HG03135 (cell line): Measurements from ENCODE around the gene CEACAM21.

Experiments
- ATAC-seq: cut with Tn5 transposase; IDR thresholded peaks from one replicate; pipeline ENCODE4 v1.9.1; 2021; ENCODE audit warnings: mild to moderate bottlenecking, moderate library complexity; ENCODE audit not compliant: unreplicated experiment

Gene CEACAM21

DNA sequence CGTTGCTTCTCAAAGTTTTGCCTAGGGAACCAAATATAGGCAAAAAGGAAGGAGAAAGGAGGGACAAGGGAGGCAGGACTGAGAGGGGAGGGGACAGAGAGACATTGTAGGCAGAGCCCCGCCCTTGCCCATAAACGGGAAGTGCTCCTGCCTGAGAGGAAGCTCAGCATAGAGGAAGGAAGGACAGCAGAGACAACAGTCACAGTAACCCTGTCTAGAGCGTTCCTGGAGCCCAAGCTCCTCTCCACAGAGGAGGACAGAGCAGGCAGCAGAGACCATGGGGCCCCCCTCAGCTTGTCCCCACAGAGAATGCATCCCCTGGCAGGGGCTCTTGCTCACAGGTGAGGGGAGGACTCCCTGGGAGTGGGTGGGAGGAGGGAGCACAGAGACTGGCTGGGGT lies at the start of gene CEACAM21:
TSS of gene CEACAM21 (plus strand) at position 169 of the 400 bp plus-strand sequence. CDS start at position 278, 109 bp downstream.
- no peak for ATAC-seq

DNA sequence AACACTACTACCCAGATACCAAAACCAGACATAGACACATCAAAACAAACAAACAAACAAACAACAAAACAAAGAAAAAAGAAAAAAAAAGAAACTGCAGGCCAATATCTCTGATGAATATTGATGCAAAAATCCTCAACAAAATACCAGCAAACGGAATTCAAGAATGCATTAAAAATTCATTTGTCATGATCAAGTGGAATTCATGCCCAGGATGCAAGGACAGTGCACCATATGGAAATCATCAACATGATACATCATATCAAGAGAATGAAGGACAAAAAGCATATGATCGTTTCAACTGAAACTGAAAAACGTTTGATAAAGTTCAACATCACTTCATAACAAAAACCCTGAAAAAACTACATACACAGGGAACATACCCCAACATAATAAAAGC lies 48.9 kb upstream of the CEACAM21 start:
- ATAC-seq = no peak

DNA sequence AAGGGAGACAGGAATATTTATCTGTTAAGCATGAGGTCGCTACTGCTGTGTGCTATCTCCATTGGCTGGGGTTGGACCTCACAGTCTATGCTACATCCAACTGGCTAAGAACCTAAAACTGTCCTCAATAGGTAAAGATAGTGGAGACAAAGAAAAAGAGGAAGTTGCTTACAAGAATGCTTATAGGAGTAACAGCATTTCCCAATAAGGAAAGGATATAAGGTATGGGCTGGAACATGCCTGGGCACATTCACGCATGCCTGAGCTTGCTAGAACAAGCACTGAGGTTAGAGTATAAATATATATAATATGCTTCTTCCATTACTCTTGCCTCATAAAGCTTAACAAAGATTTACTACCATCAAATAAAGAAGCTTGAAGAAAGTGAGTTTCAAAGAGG lies 47.9 kb upstream of the CEACAM21 start:
- no peak for ATAC-seq

DNA sequence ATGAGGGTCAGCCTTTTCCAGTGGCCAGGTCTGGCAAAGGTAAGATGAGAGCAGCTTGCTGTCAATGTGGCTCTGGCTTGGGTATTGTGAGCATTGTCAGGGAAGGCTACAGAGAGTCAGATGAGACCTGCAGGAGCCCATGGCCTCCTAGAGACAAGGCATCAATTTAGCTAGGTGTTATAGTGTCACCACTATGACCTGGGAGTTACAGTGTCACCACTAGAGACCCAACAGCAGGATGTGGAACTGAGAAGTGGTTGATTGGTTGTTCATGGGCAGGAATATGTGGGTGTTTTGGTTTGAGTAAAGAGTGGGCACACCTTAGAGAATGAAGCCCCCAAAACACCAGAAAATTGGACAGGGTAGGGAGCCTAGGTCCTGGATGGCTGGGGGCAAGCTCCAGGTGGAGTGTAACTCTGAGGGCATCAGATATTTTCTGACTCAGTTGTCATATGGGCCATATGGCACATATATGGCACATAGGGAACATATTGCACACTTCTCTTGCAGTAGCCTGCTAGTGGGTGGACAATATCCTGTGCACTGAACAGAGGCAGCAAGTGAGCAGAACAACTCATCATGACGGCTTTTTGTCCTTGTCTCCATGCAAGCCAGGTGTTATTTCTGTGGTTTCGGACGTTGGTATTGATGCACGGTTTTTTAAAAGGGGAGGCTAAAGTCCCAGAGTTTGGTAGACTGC lies 46.3 kb upstream of the CEACAM21 start:
- ATAC-seq = no peak

DNA sequence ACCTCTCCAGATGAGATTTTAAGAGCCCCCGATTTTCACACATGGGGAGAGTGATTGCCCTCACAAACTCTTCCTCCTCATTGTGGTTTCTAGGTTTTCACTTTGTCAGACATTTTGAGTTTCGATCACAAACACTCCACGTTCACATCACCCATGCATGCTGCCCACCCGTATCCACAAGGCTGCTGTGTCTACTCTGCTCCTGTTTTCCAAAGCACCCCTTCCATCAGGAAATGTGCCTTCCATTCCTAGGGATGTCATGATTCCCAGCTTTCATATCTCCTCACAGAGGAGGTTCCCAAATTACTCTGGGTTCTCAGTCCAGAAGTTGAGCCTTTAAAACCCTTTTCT lies 45.8 kb upstream of the CEACAM21 start:
- no peak for ATAC-seq

DNA sequence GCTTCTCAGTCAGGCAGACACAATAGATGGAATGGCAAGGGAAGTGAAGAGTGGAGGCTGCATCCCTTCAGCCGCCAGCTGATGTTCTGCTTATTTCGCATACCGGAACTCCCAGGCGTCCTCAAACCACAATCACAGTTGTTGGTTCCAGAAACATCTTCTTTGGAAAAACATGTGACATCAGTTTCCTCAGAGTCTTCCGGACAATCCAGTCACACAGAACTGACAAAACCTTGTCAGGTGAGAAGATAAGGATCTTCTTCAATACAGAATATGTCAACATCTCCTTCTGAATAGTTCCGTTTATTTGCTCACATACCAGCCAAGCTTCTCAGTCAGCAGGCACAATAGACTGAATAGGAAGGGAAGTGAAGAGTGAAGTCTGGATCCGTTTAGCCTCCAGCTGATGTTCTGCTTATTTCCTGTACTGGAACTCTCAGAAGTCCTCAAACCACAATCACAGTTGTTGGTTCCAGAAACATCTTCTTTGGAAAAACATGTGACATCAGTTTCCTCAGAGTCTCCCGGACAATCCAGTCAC lies 45.1 kb upstream of the CEACAM21 start:
- ATAC-seq = no peak

DNA sequence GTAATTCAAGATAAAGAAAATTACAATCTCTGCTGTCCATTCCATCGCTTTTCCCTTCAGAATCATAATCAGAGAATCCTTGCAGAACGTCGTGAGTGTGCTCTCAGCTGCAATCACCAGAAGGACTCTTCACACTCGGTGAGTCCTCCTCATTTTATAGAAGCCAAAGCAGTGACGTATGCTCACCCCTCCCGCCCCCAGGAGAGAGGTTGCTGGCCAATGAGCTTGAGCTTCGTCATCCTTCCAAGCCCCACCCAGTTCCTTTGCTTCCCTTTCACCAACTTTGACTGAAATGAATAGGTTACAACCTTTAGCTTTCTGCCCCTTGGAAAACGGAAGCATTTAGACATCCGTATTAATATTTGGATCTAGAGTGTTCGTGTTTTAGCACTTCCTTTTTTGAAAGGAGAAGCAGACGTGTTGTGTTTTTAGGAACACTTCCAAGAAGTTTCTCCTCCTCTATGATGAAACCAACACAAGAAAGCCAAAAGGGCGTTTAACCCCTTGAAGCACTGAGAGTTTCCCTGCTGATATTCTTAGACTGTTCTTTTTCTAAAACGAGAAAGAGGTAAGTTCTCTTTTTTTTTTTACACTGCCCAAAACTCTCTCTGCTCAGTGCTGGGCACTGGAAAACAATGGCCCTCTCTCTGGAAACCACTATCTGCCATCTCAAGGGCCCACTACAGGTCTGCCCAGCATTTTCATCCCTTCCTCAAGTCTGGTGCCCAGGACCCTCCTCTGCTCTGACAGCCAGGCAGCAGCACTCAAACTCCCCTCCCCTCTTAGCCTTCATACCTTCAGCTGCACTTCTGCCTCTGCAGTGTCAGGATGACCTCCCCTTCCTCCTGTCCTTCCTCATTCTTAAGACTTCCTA lies 44.3 kb upstream of the CEACAM21 start:
- ATAC-seq = peak; percentile 49

DNA sequence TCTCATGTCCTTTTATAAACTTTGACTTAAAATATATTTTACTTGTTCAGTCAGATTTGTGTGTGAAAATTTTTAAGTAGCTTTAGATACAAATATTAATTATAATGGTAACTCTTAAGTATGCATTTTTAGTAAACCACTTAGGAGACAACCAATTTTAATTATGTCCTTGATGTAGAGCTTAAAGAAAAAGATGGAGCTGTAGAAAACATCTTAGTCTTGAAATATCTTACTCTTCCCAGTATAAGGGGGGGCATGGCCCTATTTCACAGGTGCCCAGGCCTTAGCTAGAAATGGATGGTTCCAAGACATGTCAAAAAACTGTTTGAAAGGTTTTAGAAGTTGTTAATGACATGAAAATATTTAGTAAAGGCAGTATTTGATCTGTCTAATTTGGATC lies 43.4 kb upstream of the CEACAM21 start:
- no peak for ATAC-seq

DNA sequence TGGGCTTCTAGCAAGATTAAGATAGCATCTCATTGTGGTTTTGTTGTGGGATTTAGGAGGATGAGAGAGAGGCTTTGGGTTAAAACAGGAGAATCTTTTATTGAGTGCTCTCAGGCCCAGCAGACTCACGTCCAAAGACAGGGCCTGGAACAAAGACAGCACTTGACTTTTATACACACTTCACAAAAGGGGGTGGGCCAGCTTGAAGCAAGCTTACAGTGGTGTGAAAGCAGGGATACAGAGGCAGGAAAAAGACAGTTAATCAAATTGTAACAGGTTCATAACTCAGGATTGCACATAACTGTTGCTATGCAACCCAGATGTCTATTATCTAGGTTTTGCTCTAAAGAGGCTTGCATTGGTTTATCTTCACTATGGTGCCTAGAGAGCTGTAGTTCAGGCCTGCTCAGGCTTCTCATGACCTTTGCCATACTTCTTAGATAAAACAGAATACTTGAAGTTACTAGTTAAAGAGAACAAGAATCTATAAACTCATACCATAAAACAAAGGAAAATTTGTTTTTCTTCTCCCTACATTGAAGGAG lies 42.2 kb upstream of the CEACAM21 start:
- ATAC-seq = no peak

DNA sequence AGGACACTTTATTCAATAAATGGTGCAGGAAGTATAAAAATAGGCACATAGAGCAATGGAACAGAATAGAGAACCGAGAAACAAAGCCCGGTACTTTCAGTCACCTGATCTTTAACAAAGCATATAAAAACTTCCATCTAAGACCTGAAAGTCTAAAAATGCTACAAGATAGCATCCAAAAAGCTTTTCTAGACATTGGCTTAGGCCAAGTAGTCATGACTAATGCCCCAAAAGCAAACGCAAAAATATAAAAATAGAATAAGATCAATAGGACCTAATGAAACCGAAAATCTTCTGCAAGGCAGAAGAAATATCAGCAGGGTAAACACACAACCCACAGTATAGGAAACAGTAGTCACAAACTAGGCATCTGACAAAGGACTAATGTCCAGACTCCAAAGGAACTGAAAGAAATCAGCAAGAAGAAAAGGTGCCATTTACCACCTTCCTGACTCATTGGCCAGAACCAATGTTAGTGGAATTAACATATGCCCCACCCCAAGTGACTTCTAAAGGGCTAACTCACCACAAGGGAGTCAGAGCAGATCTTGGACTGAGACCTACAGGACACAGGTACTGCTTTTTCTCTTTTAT lies 40.8 kb upstream of the CEACAM21 start:
- peak; percentile 58 for ATAC-seq

DNA sequence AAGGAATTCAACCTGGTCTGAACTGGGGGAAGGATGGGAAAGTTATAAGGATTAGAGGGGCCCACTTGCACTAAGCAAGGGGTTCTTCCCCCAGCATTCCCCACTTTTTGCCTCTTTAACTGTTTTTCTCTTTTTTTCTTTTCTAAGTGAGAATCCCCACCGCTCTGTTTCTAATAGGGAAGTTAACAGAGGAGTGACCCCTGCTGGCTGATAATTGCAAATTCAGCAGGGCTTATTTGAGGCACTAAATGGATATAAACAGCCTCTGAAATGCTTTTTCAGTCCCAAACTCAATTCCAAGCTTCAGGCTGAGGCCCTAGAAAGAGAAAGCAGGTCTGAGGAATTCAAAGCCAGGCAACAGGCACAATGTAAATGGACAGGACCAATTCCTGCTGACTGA lies 38.2 kb upstream of the CEACAM21 start:
- ATAC-seq = no peak

DNA sequence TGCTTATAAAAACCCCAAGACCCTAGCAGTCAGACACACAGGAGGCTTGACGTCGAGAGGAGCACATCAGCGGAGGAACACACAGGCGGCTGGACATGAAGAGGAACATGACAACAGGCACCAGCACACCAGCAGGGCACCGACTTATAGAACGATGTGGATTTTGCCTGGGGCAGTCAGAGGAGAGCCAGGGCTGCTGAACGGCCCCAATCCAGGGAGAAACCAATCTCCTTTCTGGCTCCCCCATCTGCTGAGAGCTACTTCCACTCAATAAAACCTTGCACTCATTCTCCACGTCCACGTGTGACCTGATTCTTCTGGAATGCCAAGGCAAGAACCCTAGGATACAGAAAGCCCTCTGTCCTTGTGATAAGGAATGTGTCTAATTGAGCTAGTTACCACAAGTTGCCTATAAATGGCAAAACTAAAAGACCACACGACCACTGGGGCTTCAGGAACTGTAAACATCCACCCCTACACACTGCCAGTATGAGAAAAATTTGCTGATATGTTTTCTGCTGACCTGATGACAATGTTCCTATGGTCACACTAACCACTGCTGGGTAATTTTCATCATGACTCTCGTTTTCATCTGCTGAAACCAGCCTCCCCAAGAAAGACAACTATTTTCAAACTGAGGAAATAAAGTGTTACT lies 35.8 kb upstream of the CEACAM21 start:
- no peak for ATAC-seq

DNA sequence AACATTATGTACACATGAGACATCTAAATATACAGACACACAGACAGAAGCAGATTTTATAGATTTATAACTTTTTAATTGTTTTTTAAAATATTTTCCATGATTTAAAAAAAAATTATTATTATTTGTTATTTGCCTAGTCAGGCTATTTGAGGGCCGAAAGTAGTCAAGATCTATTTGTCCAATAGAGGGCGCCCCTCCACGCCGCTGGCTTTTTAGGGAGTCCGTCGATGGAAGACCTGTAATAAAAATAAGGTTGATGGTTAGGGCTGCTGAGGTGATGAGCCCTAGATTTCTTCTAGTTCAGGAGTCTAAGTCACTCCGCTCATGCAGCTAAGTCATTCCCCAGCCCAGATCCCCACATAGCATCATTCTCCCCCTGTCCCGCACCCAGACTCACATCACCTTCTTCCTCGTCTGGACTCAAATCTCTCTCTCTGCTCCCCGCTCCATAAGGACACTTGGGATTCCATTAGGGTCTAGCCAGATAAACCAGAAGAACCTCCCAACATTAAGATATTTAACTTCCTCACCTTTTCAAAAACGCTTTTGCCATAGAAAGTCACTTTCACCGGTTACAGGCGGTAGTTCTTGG lies 33.9 kb upstream of the CEACAM21 start:
- no peak for ATAC-seq

DNA sequence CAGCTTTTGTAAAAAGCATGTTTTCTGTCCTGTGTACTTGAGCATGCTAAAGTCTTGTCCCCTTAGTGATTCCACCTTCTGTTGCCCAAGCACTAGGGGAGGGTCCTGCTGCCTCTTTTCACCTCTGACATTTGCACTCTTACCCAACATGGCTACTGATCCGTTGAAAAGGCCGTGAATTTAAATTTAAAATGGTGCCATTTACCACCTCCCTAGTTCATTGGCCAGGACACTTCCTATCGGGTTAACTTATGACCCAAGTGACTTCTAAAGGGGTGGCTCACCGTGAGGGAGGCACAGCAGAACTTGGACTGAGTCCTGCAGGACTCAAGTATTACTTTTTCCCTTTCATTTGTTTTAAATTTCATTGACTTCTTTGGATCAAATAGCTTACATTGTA lies 33.3 kb upstream of the CEACAM21 start:
- no peak for ATAC-seq

DNA sequence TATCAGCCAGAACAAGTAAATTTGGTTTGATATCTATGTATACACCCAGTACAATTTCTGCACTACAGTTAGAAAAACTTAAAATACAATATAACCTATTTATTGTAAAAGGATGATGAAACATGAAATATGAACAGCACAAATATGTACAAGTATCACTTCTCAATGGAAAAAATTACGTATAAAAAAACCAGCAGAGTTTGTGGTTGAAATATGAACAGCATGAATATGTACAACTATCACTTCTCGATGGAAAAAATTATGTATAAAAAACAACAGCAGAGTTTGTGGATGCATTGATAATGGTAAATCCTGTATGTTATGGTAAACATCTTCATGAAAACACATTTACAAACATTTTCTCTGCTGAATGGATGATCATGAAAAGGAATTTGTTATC lies 32.4 kb upstream of the CEACAM21 start:
- ATAC-seq = no peak

DNA sequence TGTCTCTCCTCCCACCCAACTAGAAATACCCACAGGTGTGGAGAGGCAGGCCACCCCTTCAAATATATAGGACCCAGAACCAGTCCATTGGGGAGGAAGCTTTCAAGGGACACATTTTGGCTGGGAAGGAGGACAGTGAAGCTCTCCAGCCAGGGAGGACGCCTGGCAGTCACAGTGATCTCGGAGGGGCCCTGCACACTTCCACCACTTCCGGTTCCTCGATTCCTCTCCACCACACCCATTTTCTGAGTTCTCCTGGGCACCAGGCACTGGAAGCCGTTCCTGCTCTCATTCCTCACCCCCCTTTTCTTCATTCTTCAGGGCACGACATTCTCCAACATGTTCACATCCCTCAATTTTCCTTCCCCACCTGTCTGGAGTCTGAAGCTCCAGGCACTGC lies 30.4 kb upstream of the CEACAM21 start:
- no peak for ATAC-seq

DNA sequence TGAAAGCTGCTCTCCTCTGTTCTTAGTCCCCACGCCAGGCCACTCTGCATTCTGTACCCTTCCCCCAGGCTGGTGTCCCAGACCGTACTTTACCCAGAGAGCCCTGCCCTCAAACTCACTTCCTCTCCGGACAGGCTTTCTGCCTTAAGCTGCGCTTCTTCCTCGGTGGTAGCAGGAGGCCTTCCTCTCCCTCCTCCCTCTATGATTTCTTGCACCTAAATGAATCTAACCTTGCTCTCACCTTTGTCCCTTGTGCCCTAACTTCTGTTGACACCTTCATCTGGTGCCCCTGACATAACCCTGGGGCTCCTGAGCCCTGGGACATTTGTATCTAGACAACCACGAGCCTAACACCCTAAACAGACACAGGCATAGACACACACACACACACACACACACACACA lies 29.6 kb upstream of the CEACAM21 start:
- no peak for ATAC-seq

DNA sequence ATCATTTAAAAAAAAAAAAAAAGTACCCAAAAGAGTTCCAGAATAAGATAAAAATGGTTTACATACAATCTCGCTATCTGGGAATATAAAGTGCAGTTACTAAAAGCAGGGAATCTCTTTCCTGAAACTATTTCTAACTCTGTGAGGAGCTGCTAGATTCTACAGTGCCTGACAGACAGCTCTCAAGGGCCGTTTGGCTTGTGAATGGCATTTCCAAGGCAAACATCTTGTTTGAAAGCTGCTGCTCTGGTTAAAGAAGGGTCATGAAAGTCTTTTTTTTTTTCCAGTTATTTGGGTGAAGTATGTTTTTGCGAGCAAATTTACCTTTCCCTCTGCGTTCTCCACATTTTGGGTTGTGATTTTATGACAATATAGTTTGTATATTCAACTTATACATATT lies 29.0 kb upstream of the CEACAM21 start:
- ATAC-seq = no peak

DNA sequence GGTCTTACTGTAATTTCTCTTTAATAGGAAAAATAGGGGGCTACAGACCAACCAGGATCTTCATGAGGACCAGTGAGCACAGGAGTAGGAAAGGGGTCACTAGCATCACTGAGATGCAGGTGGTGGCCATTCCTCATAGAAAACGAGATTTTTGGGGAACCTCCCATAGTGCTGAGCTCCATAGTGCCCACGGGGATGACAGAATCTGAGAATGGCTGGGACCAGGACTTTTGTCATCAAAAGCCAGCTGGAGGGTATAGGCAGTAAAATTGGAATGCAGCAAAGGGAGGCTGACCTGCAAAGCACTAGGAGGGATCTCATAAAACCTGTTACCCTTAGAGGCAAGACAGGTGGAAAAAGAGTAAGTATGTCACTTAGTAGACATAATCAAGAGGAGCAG lies 28.4 kb upstream of the CEACAM21 start:
- ATAC-seq = no peak

DNA sequence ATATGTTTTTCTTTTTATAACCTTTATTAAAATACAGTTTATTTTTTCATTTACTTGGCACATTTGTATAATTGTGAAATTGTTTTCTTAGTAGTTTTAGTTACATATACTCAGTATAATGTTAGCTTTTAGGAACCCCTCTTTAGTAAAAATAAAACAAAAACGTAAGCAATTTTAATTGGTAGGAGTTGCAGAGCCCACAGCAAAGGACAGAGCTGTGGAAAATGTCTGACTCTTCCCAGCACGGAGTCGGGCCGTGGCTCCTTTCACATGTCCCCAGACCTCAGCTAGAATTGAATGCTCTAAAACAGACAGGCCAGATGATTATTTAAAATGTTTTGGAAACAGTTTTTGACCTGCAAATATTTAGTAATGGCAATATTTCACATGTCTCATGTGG lies 27.9 kb upstream of the CEACAM21 start:
- no peak for ATAC-seq
